NCI-H128 (cell line): ENCODE data around the gene SERPINH1.

Source experiments
- DNase-seq: peaks from one replicate; lab custom pipeline; 2025; ENCODE audit not compliant: unreplicated experiment; lab: John Stamatoyannopoulos, UW

SERPINH1 gene

GRCh38 chr11:75554258-75555022 is 7.6 kb upstream of the SERPINH1 start:
- no peak for DNase-seq

GRCh38 chr11:75555079-75555811 is 6.8 kb upstream of the SERPINH1 start:
- DNase-seq: no peak

GRCh38 chr11:75556275-75556674 is 5.8 kb upstream of the SERPINH1 start:
- no peak for DNase-seq

- DNase-seq: no peak
Measured at GRCh38 chr11:75557666-75558494, 4.2 kb upstream of the SERPINH1 start.

GRCh38 chr11:75558939-75559843 is 2.9 kb upstream of the SERPINH1 start:
- no peak for DNase-seq

GRCh38 chr11:75560644-75561043 is 1.4 kb upstream of the SERPINH1 start:
- no peak for DNase-seq

GRCh38 chr11:75561426-75562047 is 516 bp upstream of the SERPINH1 start:
- no peak for DNase-seq

GRCh38 chr11:75562836-75563484 is 907 bp downstream of the SERPINH1 start:
- no peak for DNase-seq

- no peak for DNase-seq
Measured at GRCh38 chr11:75563501-75563977, 1.5 kb downstream of the SERPINH1 start.

GRCh38 chr11:75563978-75564552 is 2.0 kb downstream of the SERPINH1 start:
- DNase-seq: no peak

GRCh38 chr11:75565221-75565814 is 3.3 kb downstream of the SERPINH1 start:
- DNase-seq: no peak

- no peak for DNase-seq
Measured at GRCh38 chr11:75565916-75566762, 4.1 kb downstream of the SERPINH1 start.

- DNase-seq: no peak
Measured at GRCh38 chr11:75566763-75567279, 4.8 kb downstream of the SERPINH1 start.

GRCh38 chr11:75567971-75568370 is 5.9 kb downstream of the SERPINH1 start:
- no peak for DNase-seq

GRCh38 chr11:75568616-75569219 is 6.7 kb downstream of the SERPINH1 start:
- DNase-seq: no peak

- no peak for DNase-seq
Measured at GRCh38 chr11:75570559-75571139, 8.6 kb downstream of the SERPINH1 start.

- no peak for DNase-seq
Measured at GRCh38 chr11:75571625-75572024, 9.6 kb downstream of the SERPINH1 start.
